ENCODE results near the gene UBE2S.
"Not testable (repeated sequence)": the region's sequence is repeated elsewhere in the genome, so short reads cannot be mapped to it uniquely, and the experiment has no call there.

The UBE2S gene

DNA sequence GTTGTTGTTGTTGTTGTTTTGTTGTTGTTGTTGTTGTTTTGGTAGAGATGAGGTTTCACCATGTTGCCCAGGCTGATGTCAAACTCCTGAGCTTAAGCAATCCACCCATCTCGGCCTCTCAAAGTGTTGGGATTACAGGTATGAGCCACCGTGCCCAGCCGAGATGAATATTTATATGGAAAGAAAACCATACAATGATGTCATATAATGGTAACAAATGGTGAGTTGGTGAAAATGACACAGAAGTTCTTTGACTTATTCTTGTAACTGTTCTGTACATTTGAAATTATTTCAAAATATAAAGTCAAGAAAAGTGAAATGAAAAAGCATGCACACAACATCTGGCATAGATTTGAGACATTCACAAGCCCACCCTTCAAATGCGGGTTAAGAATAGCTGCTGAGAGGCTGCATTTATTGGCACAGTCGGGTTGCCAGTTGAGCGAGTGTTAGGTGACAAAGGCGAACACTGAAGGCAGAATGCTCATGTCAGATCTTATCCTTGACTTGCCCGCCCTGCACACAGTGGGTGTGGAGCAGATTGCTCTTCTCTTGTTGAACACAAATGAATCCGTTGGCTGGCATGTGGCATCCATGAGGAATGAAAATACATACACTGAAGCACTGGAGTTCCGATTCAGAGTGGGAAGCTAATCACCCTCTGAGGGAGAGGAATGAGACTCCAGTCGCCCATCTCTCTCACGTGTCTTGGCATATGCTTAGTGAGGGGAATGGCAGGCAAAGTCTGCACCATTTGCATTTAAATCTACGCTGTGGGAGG is 15.8 kb upstream of the UBE2S start:
- no peaks in the 10 kb centered on the region for H3K9me3 Mint-ChIP-seq
- peaks cover 23% of the 10 kb centered on the region for H3K4me1 Mint-ChIP-seq
- no peak overlapping the region for H3K27ac Mint-ChIP-seq
- peaks cover 2% of the 10 kb centered on the region for H3K36me3 Mint-ChIP-seq
- no peaks in the 10 kb centered on the region for H3K27me3 Mint-ChIP-seq
- H3K4me3 Mint-ChIP-seq = no peak overlapping the region

DNA sequence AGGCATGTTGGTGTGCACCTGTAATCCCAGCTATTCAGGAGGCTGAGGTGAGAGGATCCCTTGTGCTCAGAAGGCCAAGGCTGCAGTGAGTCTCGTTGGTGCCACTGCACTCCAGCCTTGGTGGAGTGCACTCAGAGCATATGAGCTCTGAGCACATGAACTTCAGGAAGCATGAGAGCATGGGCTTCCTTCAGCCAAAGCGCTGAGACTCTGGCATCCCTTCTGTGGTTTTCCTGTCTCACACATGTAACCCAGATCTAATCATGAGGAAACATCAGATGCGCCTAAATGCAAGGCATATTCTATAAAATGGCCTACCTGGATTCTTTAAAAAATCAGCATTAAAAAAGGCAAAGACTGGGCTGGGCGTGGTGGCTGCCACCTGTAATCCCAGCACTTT is 13.7 kb upstream of the UBE2S start:
- not testable (repeated sequence) for H3K27ac Mint-ChIP-seq, H3K9me3 Mint-ChIP-seq, H3K27me3 Mint-ChIP-seq, H3K36me3 Mint-ChIP-seq
- peaks cover 28% of the 10 kb centered on the region for H3K4me1 Mint-ChIP-seq
- peak overlapping the region; percentile 30 for H3K4me3 Mint-ChIP-seq

DNA sequence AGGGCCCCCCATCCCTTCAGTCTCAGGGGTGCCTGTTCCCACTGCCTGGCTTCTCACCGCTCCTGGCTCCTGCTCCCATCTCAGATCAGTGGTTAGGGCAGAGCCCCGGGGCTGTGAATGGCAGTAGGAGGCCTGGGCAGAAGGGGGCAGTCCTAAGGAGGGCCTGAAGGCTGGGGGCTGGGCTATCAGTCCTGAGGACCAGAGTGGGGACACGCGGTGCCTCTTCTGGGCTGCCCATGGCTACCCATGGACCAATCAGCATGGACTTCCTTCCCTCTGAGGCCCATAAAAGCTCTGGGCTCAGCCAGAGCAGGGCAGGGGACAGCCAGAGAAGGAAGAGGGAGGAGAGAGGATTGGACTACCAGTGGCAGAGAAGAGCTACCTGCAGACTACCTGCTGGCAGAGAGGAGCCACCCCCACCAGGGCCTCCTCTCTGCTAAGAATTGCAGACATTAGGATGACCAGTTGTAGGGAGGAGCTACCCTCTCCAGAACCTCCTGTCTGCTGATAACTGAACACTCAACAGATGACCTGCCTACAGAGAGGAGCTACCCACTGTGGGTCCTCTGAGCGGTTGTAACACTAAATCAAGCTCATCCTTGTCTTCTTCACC is 12.1 kb upstream of the UBE2S start:
- Mint-ChIP-seq H3K27me3 (no peaks in the 10 kb centered on the region), H3K27ac (no peak overlapping the region), H3K4me3 (no peak overlapping the region), H3K4me1 (peaks cover 28% of the 10 kb centered on the region), H3K9me3 (no peaks in the 10 kb centered on the region), H3K36me3 (peaks cover under 1% of the 10 kb centered on the region)

DNA sequence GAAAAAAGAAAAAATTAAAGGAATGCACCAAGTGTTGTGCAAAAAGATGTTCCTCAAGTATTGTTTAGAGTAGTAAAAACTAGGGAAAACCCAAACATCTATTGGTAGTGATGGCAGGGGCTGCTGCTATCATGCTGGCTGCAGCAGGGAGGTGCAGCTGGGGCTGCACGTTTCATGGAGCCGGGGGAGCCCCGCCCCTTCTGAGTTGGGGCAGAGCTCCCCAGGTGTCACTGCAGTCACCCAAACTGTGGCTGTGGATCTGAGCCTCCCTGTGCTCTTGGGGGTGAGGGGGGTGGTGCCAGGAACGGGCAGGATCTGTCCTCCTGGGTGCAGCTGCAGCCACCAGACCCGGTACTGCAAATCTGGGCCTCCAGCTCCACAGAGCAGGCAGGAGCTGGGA is 11.5 kb upstream of the UBE2S start:
- no peak overlapping the region for H3K4me3 Mint-ChIP-seq
- H3K4me1 Mint-ChIP-seq = peaks cover 28% of the 10 kb centered on the region
- no peak overlapping the region for H3K27ac Mint-ChIP-seq
- no peaks in the 10 kb centered on the region for H3K27me3 Mint-ChIP-seq
- no peaks in the 10 kb centered on the region for H3K9me3 Mint-ChIP-seq
- H3K36me3 Mint-ChIP-seq = no peaks in the 10 kb centered on the region

DNA sequence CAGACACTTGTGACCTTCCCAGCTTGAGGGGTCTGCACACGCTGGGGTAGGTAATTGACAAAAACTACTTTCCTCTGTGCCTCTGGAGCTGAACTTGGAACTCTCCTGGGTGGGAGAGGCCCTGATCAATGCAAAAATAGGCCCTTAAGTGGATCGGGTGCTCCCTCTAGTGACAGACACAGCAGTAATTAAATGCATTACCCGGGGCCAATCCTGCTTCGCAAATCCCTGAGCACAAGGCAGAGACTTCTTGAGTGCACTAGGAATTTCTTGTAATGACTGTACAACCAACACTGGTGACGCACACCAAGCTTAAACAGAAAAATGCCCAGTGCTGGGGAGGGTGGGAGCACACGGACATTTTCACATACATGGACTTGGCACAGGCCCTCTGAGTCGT is 10.6 kb upstream of the UBE2S start:
- H3K9me3 Mint-ChIP-seq = no peaks in the 10 kb centered on the region
- no peak overlapping the region for H3K4me3 Mint-ChIP-seq
- H3K27me3 Mint-ChIP-seq = no peaks in the 10 kb centered on the region
- no peaks in the 10 kb centered on the region for H3K36me3 Mint-ChIP-seq
- H3K4me1 Mint-ChIP-seq = peaks cover 24% of the 10 kb centered on the region
- no peak overlapping the region for H3K27ac Mint-ChIP-seq

DNA sequence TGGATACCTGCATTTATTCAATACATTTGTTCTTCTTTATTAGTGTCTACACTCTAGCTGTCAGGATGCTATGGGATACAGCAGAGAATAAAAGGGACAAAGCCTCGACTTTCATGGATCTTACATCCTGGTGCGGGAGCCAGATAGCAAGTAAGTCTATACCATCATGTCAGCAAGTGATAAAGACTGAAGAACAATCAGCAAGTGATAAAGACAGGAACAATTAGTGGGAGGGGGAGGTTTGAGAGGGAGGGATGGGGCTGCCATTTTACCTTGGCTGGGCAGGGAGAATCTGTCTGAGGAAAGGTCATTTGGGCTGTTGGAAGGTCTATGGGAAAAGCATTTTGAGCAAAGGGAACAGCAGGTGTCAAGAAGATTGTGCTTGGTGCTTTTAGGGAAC is 2.6 kb upstream of the UBE2S start:
- peaks cover 6% of the 10 kb centered on the region for H3K9me3 Mint-ChIP-seq
- H3K36me3 Mint-ChIP-seq = peaks cover 12% of the 10 kb centered on the region
- H3K4me3 Mint-ChIP-seq = no peak overlapping the region
- no peaks in the 10 kb centered on the region for H3K27me3 Mint-ChIP-seq
- peak overlapping the region; percentile 56 for H3K27ac Mint-ChIP-seq
- peaks cover 29% of the 10 kb centered on the region for H3K4me1 Mint-ChIP-seq

DNA sequence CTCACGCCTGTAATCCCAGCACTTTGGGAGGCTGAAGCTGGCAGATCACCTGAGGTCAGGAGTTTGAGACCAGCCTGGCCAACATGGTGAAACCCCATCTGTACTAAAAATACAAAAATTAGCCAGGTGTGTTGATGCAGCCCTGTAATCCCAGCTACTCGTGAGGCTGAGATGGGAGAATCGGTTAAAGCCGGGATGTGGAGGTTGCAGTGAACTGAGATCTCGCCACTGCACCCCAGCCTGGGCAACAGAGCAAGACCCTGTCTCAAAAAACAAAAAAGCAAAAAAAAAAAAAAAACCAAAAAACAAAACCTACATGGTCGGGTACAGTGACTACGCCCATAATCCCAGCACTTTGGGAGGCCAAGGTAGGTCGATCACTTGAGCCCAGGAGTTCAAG is 1.6 kb upstream of the UBE2S start:
- H3K9me3 Mint-ChIP-seq, H3K27me3 Mint-ChIP-seq, H3K27ac Mint-ChIP-seq: not testable (repeated sequence)
- H3K36me3 Mint-ChIP-seq = peaks cover 12% of the 10 kb centered on the region
- H3K4me1 Mint-ChIP-seq = peaks cover 29% of the 10 kb centered on the region
- H3K4me3 Mint-ChIP-seq = peak overlapping the region; percentile 52

DNA sequence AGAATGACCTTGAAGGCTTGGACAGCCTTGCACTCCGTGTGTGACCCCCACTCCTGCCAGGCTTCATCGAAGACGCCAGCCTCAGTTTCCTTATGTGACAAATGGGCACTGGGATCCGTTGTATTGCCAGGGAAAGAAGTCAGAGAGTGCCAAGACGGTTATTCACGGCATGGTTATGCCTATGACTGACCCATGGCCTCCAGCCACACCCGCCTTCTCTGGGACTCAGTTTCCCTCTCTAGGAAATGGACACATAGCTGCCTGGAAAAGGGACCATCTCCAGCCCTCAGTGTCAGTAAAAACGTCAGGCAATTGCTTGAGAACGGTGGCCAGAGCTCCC is 915 bp upstream of the UBE2S start:
- Mint-ChIP-seq H3K27me3 (no peaks in the 10 kb centered on the region), H3K4me3 (peak overlapping the region; percentile 90), H3K36me3 (peaks cover 12% of the 10 kb centered on the region), H3K9me3 (peaks cover 6% of the 10 kb centered on the region), H3K4me1 (peaks cover 29% of the 10 kb centered on the region), H3K27ac (peak overlapping the region; percentile 95)

DNA sequence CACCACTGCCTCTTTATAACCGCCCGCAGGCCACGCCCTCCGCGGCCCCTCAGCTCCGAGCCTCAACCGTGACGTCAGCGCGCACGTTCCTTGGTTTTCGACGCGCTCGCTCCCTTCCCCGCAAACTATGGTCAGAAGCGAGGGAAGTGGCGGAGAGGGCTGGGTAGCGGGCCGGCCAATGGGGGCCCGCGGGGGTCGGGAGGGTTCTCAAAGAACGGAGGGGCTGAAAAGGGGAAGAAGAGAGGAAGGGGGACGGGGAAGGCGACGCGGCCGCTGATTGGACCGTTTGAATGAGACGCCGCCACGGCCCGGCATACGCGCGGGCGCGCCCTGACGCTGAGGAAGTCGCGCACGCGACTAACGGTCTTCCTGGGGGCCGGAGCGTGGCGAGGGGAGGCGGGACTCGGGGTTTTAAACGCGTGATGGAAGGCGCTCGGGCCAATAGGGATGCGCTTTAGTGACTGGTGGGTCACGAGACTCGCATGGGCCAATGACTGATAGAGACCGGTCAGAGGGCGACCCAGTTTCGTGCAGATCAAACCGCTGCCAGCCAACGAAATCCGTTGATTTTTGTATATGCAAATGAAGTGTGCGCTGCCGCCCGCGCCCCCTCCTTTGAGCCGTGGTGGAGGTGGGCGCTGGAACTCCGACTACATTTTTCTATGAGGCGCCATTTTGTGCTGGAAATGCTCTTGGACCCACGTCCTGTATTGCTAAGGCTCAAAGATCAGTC is 378 bp upstream of the UBE2S start:
- Mint-ChIP-seq H3K27me3 (no peaks in the 10 kb centered on the region), H3K9me3 (peaks cover 6% of the 10 kb centered on the region), H3K36me3 (peaks cover 14% of the 10 kb centered on the region), H3K4me1 (peaks cover 32% of the 10 kb centered on the region), H3K4me3 (peak overlapping the region; percentile 90), H3K27ac (peak overlapping the region; percentile 95)

DNA sequence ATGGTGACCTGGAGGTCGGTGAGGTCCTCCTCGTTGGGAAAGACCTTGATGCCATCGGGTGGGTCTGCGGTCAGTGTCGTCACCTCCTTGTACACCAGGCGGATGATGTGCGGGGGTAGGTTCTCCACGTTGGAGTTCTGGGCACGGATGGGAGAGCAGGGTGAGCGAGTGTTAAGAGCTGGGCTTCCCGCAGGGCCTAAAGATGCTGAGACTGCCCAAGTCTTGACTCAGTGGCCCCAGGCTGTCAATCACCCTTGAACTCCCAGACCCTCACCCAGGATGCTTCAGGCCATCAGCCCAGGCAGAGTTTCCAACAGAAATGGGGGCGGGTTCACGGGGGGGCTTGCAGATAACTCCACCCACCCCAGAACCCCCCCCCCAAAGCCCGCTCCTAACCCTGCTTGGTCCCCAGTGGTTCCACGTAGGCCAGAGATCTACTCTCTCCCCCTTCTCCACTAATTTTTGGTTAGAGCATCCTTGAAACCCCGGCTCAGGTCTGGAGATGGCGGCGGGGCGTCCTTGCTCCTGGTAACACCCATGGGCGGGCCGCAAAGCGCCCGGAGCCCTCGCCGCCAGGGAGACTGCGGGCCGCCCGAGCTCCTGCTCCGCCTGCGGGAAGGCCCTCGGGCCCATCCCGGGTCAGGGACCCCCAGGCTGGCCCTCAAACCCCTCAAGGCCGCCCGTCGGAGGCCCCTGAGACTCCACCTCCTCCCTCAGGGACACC is 600 bp downstream of the UBE2S start:
- peaks cover 15% of the 10 kb centered on the region for H3K36me3 Mint-ChIP-seq
- H3K4me1 Mint-ChIP-seq = peaks cover 32% of the 10 kb centered on the region
- H3K4me3 Mint-ChIP-seq = peak overlapping the region; percentile 90
- H3K9me3 Mint-ChIP-seq = peaks cover 6% of the 10 kb centered on the region
- H3K27ac Mint-ChIP-seq = peak overlapping the region; percentile 77
- no peaks in the 10 kb centered on the region for H3K27me3 Mint-ChIP-seq

DNA sequence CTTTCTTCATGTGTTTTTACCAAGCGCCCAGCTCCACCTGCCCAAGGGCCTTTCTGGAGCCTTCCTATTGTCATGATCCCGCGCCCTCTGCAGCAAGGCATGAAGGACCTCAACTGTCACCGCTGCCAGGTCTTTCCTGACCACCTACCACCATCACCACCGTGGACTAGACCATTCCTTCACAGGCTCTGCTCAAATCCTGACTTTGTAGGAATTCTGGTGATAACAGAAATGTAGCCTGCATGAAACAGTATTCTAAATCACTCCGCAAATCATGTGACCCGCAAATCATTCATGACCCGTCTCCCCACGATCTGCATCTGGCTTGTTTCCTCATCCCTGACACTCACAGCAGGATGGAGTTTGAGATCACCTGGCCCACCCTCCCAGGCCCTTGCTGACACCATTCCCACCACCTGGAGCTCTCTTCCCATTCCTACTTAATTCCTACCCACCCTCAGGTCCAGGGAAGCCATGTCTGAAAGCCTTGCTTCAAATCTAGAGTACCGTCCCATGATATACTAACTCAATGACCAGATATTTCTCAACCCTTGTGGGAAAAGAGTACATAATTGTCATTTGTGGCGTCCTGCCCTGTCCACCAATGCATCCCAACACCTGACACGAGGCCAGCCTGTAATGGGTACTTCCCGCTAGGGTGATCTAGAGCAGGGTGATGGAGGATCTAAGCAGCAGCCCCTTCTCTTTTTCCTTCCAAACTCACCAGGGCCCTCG is 1.3 kb downstream of the UBE2S start:
- Mint-ChIP-seq H3K4me3 (peak overlapping the region; percentile 90), H3K27ac (peak overlapping the region; percentile 77), H3K36me3 (peaks cover 17% of the 10 kb centered on the region), H3K27me3 (no peaks in the 10 kb centered on the region), H3K4me1 (peaks cover 32% of the 10 kb centered on the region), H3K9me3 (peaks cover 6% of the 10 kb centered on the region)

DNA sequence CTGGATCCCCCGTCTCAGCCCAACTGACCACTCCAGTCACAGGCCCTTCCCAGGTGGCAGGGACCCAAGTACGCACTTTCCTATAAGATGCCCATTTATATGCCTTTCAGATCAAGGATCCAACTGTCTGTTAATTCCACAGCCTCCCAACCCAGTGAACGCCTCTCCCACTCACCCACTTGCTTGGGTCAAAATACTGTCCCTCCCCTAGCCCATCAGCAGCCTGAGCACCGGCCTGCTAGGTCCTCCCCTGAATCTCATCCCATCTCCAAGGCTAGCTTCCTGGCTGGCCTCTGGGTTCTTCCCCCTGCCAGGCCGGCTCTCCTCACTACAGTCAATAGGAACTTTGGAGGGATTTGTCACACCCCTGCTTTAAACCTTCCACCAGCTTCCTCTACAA is 1.9 kb downstream of the UBE2S start:
- no peaks in the 10 kb centered on the region for H3K27me3 Mint-ChIP-seq
- peaks cover 17% of the 10 kb centered on the region for H3K36me3 Mint-ChIP-seq
- peak overlapping the region; percentile 74 for H3K27ac Mint-ChIP-seq
- peak overlapping the region; percentile 90 for H3K4me3 Mint-ChIP-seq
- peaks cover 6% of the 10 kb centered on the region for H3K9me3 Mint-ChIP-seq
- H3K4me1 Mint-ChIP-seq = peaks cover 32% of the 10 kb centered on the region

DNA sequence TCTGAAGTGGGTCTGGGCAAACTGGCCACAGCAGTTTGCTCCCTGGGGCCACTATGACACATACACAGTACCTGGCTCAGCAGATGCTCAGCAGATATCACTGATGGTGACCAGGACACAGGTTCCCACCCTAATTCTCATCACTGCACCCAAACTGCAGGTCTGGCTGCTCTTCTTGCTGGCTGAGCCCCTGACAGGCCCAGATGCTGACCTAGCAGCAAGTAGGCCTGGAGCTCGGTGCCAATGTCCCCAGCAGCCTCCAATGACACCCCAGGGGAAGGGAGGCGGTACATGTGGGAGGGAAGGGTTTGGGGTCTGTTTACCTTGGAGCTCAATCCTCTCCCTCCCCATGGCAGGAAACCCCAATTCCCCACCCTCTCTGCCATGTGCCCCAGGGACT is 5.1 kb downstream of the UBE2S start:
- H3K4me1 Mint-ChIP-seq = peaks cover 27% of the 10 kb centered on the region
- H3K27me3 Mint-ChIP-seq = no peaks in the 10 kb centered on the region
- H3K36me3 Mint-ChIP-seq = peaks cover 16% of the 10 kb centered on the region
- no peaks in the 10 kb centered on the region for H3K9me3 Mint-ChIP-seq
- H3K4me3 Mint-ChIP-seq = no peak overlapping the region
- no peak overlapping the region for H3K27ac Mint-ChIP-seq

DNA sequence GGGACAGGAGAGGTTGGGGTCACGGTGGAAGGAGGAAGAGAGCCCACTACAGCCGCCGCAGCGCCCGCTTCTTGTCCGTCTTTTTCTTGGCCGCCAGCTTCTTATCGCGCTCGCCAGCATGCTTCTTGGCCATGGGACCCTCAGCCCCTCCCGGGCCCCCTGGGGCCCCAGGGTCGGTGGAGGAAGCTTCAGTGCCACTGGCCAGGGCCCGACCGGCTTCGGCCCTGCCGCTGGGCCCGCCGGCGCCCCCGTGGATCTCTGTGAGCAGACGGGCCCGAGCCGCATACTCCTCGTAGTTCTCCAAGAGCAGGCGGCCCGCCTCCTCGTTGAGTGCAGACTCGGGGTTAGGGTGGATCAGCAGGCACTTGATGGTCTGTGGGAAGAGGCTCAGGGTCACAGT is 6.2 kb downstream of the UBE2S start:
- Mint-ChIP-seq H3K4me1 (peaks cover 22% of the 10 kb centered on the region), H3K36me3 (peaks cover 13% of the 10 kb centered on the region)
- H3K27ac Mint-ChIP-seq, H3K9me3 Mint-ChIP-seq, H3K27me3 Mint-ChIP-seq, H3K4me3 Mint-ChIP-seq: not testable (repeated sequence)

Data from activated naive CD4-positive, alpha-beta T cell treated with anti-CD3 and anti-CD28 coated beads, Interleukin-2, amount 50 U/mL, for 24 hours (primary cell).